Measurements from ENCODE around the gene MME. TPM values are rescaled to one million over a fixed set of nuclear protein-coding genes. Genes with fewer than 3 reads are reported as not detected.

MME gene
- total RNA-seq, 1 donor = 479 TPM

- TF ChIP-seq CTCF (IDR thresholded peaks at IDR 0.05; ENCODE audit: insufficient read depth, low read depth, low read length) = no peak
- H3K4me3 ChIP-seq (ENCODE audit: low read depth, low read length) = no peak overlapping the region
- no peak for DNase-seq (ENCODE audit: low read depth)
Observed at GRCh38 chr3:155161640-155162292, 81.6 kb downstream of the MME start.

- no peak overlapping the region for H3K4me3 ChIP-seq (ENCODE audit: low read depth, low read length)
- TF ChIP-seq CTCF (IDR thresholded peaks at IDR 0.05; ENCODE audit: insufficient read depth, low read depth, low read length) = no peak
- DNase-seq (ENCODE audit: low read depth) = no peak
Observed at GRCh38 chr3:155164306-155164705, 84.2 kb downstream of the MME start.

- no peak for DNase-seq (ENCODE audit: low read depth)
- H3K4me3 ChIP-seq (ENCODE audit: low read depth, low read length) = no peak overlapping the region
- TF ChIP-seq CTCF (IDR thresholded peaks at IDR 0.05; ENCODE audit: insufficient read depth, low read depth, low read length) = no peak
Observed at GRCh38 chr3:155166441-155166840, 86.3 kb downstream of the MME start.

- no peak for TF ChIP-seq CTCF (IDR thresholded peaks at IDR 0.05; ENCODE audit: insufficient read depth, low read depth, low read length)
- H3K4me3 ChIP-seq (ENCODE audit: low read depth, low read length) = no peak overlapping the region
- DNase-seq (ENCODE audit: low read depth) = no peak
Observed at GRCh38 chr3:155169197-155169596, 89.1 kb downstream of the MME start.

- no peak for TF ChIP-seq CTCF (IDR thresholded peaks at IDR 0.05; ENCODE audit: insufficient read depth, low read depth, low read length)
- no peak overlapping the region for H3K4me3 ChIP-seq (ENCODE audit: low read depth, low read length)
- DNase-seq (ENCODE audit: low read depth) = no peak
Observed at GRCh38 chr3:155173771-155174170, 93.7 kb downstream of the MME start.

GRCh38 chr3:155178810-155179436, 98.8 kb downstream of the MME start:
- DNase-seq (ENCODE audit: low read depth) = no peak
- no peak overlapping the region for H3K4me3 ChIP-seq (ENCODE audit: low read depth, low read length)
- TF ChIP-seq CTCF (IDR thresholded peaks at IDR 0.05; ENCODE audit: insufficient read depth, low read depth, low read length) = no peak
